Vein endothelial cell (primary cell): ENCODE results near the gene ADRB1. TPM values are rescaled to one million over a fixed set of nuclear protein-coding genes. Genes with fewer than 3 reads are reported as not detected.

Experiments
- total RNA-seq: library from RNA; depleted of rRNA; stranded (reverse); fragments of >200 nt; gene quantifications from 2 replicates; pipeline ENCODE4 v1.2.3, GENCODE V29; 2012

ADRB1 gene
- 3.0 and 12.4 TPM in 2 replicates for total RNA-seq

GRCh38 chr10:114043532-114044246, at the start of gene ADRB1:
Gene ADRB1, plus strand, starts transcription at chr10:114043866. Its CDS starts 267 bp downstream, at chr10:114044133.

Other genes starting within 250 kb of the ADRB1 start
- 4.9 and 6.1 TPM in 2 replicates for gene DCLRE1A, start 189.8 kb upstream of the ADRB1 start, total RNA-seq
- gene NHLRC2, start 189.2 kb upstream of the ADRB1 start, total RNA-seq: 20.9 and 22.0 TPM in 2 replicates
- 15.0 and 17.0 TPM in 2 replicates for gene CCDC186, start 130.3 kb downstream of the ADRB1 start, total RNA-seq
- gene TDRD1, start 135.5 kb downstream of the ADRB1 start, total RNA-seq: under 0.01 TPM in 1 of 2 replicates, not detected in the other
- under 0.01 TPM in 1 of 2 replicates, not detected in the other for gene VWA2, start 195.4 kb downstream of the ADRB1 start, total RNA-seq